Islet of Langerhans (tissue), 1 donor: ENCODE results near the gene OTOG.

Experiments
- FAIRE-seq: peaks from one replicate; lab custom pipeline; 2011; peaks lifted over from hg19 to GRCh38; lab: Jason Lieb, UNC

OTOG gene

GRCh38 chr11:17540807-17541206, 6.3 kb upstream of the OTOG start:
- FAIRE-seq = no peak

- FAIRE-seq = no peak
These were observed 5.7 kb upstream of the OTOG start for GRCh38 chr11:17541330-17541885.

- FAIRE-seq = peak; percentile 13
These were observed 4.8 kb upstream of the OTOG start for GRCh38 chr11:17542249-17542648.

- no peak for FAIRE-seq
These were observed 4.0 kb upstream of the OTOG start for GRCh38 chr11:17543041-17543440.

GRCh38 chr11:17543574-17544180, 3.4 kb upstream of the OTOG start:
- no peak for FAIRE-seq

GRCh38 chr11:17544181-17544622, 2.9 kb upstream of the OTOG start, which contains the start of gene USH1C:
Gene USH1C (minus strand): TSS chr11:17544416. CDS start chr11:17544307, 109 bp downstream.
- FAIRE-seq = no peak

GRCh38 chr11:17546240-17546639, 819 bp upstream of the OTOG start:
- no peak for FAIRE-seq

GRCh38 chr11:17547932-17548331, 873 bp downstream of the OTOG start:
- no peak for FAIRE-seq

GRCh38 chr11:17548444-17548843, 1.4 kb downstream of the OTOG start:
- FAIRE-seq = no peak

- no peak for FAIRE-seq
These were observed 3.6 kb downstream of the OTOG start for GRCh38 chr11:17550450-17551346.

GRCh38 chr11:17551347-17552040, 4.4 kb downstream of the OTOG start:
- no peak for FAIRE-seq

GRCh38 chr11:17552041-17552355, 4.9 kb downstream of the OTOG start:
- FAIRE-seq = no peak

- no peak for FAIRE-seq
These were observed 5.6 kb downstream of the OTOG start for GRCh38 chr11:17552392-17553248.

- FAIRE-seq = no peak
These were observed 6.1 kb downstream of the OTOG start for GRCh38 chr11:17553249-17553546.

- FAIRE-seq = no peak
These were observed 7.4 kb downstream of the OTOG start for GRCh38 chr11:17554487-17554886.

- FAIRE-seq = no peak
These were observed 9.9 kb downstream of the OTOG start for GRCh38 chr11:17556999-17557398.

- FAIRE-seq = no peak
These were observed 11.1 kb downstream of the OTOG start for GRCh38 chr11:17558025-17558780.

GRCh38 chr11:17558916-17559315, 11.9 kb downstream of the OTOG start:
- no peak for FAIRE-seq

- no peak for FAIRE-seq
These were observed 12.5 kb downstream of the OTOG start for GRCh38 chr11:17559341-17560087.

GRCh38 chr11:17560281-17561110, 13.4 kb downstream of the OTOG start:
- FAIRE-seq = no peak
